H1 (cell line): ENCODE measurements around the gene CLINT1. TPM values are rescaled to one million over a fixed set of nuclear protein-coding genes. Genes with fewer than 3 reads are reported as not detected.

ENCODE experiments used
- CTCF ChIA-PET: fragments of 300-600 bp; sonication (Branson Sonifier 250); formaldehyde crosslinking; loops from one replicate; lab custom pipeline; 2021; ENCODE audit not compliant: partially characterized antibody; lab: Charles Lee
- POLR2A ChIA-PET: fragments of 300-600 bp; sonication (Branson Sonifier 250); formaldehyde crosslinking; loops from one replicate; lab custom pipeline; 2021; ENCODE audit warnings: inconsistent platforms; ENCODE audit not compliant: partially characterized antibody; lab: Charles Lee
- DNase-seq, 2 experiments: peaks; one replicate each; pipeline versions ENCODE4 v3.0.0 to v3.0.0-alpha.2; 2010 to 2022; ENCODE audit warnings: low spot score in 2 of 2, low read depth in 1 of 2, mixed read lengths in 1 of 2
- FAIRE-seq: peaks from 2 replicates; lab custom pipeline; 2011; peaks lifted over from hg19 to GRCh38; lab: Jason Lieb, UNC
- H2AFZ ChIP-seq: 2 replicates; pipeline ENCODE4 v1.8.1; 2012; ENCODE audit warnings: low read length, inconsistent platforms
- H2AK5ac ChIP-seq: 2 replicates; pipeline ENCODE4 v1.6.1; 2013; ENCODE audit warnings: low read depth, low read length
- H2BK120ac ChIP-seq: replicated peaks from 2 replicates; pipeline ENCODE3; 2013; ENCODE audit warnings: low read depth, low read length, inconsistent platforms
- H2BK12ac ChIP-seq: 2 replicates; pipeline ENCODE4 v1.6.1; 2013; ENCODE audit warnings: low read depth, low read length
- H2BK15ac ChIP-seq: 2 replicates; pipeline ENCODE4 v1.6.1; 2013; ENCODE audit warnings: low read length
- H2BK20ac ChIP-seq: 2 replicates; pipeline ENCODE4 v1.6.1; 2013; ENCODE audit warnings: low read length
- H2BK5ac ChIP-seq: 2 replicates; pipeline ENCODE4 v1.6.1; 2013; ENCODE audit warnings: low read depth, low read length
- H3K14ac ChIP-seq: 2 replicates; pipeline ENCODE4 v1.6.1; 2013; ENCODE audit warnings: inconsistent platforms; ENCODE audit not compliant: insufficient read length
- H3K18ac ChIP-seq: 2 replicates; pipeline ENCODE4 v1.6.1; 2013; ENCODE audit warnings: low read length; ENCODE audit errors: extremely low read depth
- H3K23ac ChIP-seq: 2 replicates; pipeline ENCODE4 v1.6.1; 2013; ENCODE audit warnings: inconsistent platforms; ENCODE audit not compliant: insufficient read length
- H3K23me2 ChIP-seq: 2 replicates; pipeline ENCODE4 v1.6.1; 2013; ENCODE audit warnings: low read depth, low read length
- H3K27ac ChIP-seq: 2 replicates; pipeline ENCODE4 v1.6.1; 2011; ENCODE audit warnings: low read depth, low read length, inconsistent platforms
- H3K27me3 ChIP-seq, 4 experiments: replicated peaks in 1 of 4; 1 replicate in 1 of 4; 2 replicates in 3 of 4; pipeline versions ENCODE4 v1.6.1 to v1.8.1; 2011 to 2013; ENCODE audit warnings: low read length in 3 of 4, mild to moderate bottlenecking in 3 of 4, inconsistent platforms in 2 of 4, mixed read lengths in 2 of 4, moderate library complexity in 1 of 4; ENCODE audit not compliant: control insufficient read depth in 3 of 4, insufficient read depth in 3 of 4; ENCODE audit errors: extremely low read depth in 1 of 4
- H3K36me3 ChIP-seq, 4 experiments: 2 replicates each; pipeline versions ENCODE4 v1.6.1 to v1.8.1; 2011 to 2013; ENCODE audit warnings: mild to moderate bottlenecking in 4 of 4, low read length in 3 of 4, moderate library complexity in 2 of 4, control low read depth in 1 of 4, inconsistent platforms in 1 of 4; ENCODE audit not compliant: insufficient read depth in 4 of 4, control insufficient read depth in 2 of 4
- H3K4ac ChIP-seq: replicated peaks from 2 replicates; pipeline ENCODE3; 2013; ENCODE audit warnings: low read length, low read depth, mixed read lengths, inconsistent platforms; ENCODE audit not compliant: insufficient read length
- H3K4me1 ChIP-seq, 4 experiments: replicated peaks in 1 of 4; 1 replicate in 1 of 4; 2 replicates in 3 of 4; pipeline versions ENCODE4 v1.6.1 to v1.8.1; 2011 to 2013; ENCODE audit warnings: low read length in 3 of 4, inconsistent platforms in 2 of 4, mixed read lengths in 1 of 4; ENCODE audit not compliant: insufficient read depth in 4 of 4, control insufficient read depth in 3 of 4
- H3K4me2 ChIP-seq, 2 experiments: 2 replicates each; pipeline versions ENCODE4 v1.6.1 to v1.8.1; 2011 to 2013; ENCODE audit warnings: low read depth in 2 of 2, low read length in 2 of 2, control low read depth in 1 of 2, inconsistent platforms in 1 of 2, mild to moderate bottlenecking in 1 of 2; ENCODE audit not compliant: insufficient read depth in 1 of 2
- H3K4me3 ChIP-seq, 4 experiments: fragments of 200-600, 300-600 bp in 1 of 4; sonication (generic), shearing (Covaris generic), sonication (Bioruptor Twin) in 1 of 4; 2 replicates each; pipeline versions ENCODE4 v1.5.1 to v1.8.1; 2011 to 2016; ENCODE audit warnings: low read length in 4 of 4, low read depth in 3 of 4, control low read depth in 2 of 4, inconsistent platforms in 2 of 4, mild to moderate bottlenecking in 2 of 4, mixed read lengths in 1 of 4, moderate library complexity in 1 of 4; ENCODE audit not compliant: insufficient read depth in 2 of 4; ENCODE audit errors: extremely low read depth in 1 of 4
- H3K56ac ChIP-seq: replicated peaks from 2 replicates; pipeline ENCODE3; 2013; ENCODE audit warnings: low read depth, mild to moderate bottlenecking, mixed read lengths, low read length, inconsistent platforms; ENCODE audit not compliant: insufficient read length
- H3K79me1 ChIP-seq: 2 replicates; pipeline ENCODE4 v1.6.1; 2013; ENCODE audit warnings: low read depth, low read length, control low read depth
- H3K79me2 ChIP-seq, 2 experiments: 2 replicates each; pipeline versions ENCODE4 v1.6.1 to v1.8.1; 2012 to 2013; ENCODE audit warnings: low read length in 2 of 2, mild to moderate bottlenecking in 2 of 2, inconsistent platforms in 1 of 2; ENCODE audit not compliant: insufficient read depth in 2 of 2, control insufficient read depth in 1 of 2
- H3K9ac ChIP-seq, 4 experiments: replicated peaks in 1 of 4; 1 replicate in 1 of 4; 2 replicates in 3 of 4; pipeline versions ENCODE4 v1.6.1 to v1.8.1; 2011 to 2013; ENCODE audit warnings: low read depth in 3 of 4, low read length in 3 of 4, control low read depth in 2 of 4, mild to moderate bottlenecking in 2 of 4, moderate library complexity in 2 of 4, inconsistent platforms in 1 of 4; ENCODE audit errors: extremely low read depth in 1 of 4
- H3K9me3 ChIP-seq, 2 experiments: 2 replicates each; pipeline versions ENCODE4 v1.6.1 to v1.8.1; 2012 to 2013; ENCODE audit warnings: mild to moderate bottlenecking in 2 of 2, moderate library complexity in 2 of 2, control low read depth in 1 of 2, inconsistent platforms in 1 of 2, low read depth in 1 of 2, low read length in 1 of 2, mixed read lengths in 1 of 2; ENCODE audit not compliant: insufficient read depth in 2 of 2
- H4K20me1 ChIP-seq, 2 experiments: replicated peaks in 1 of 2; 2 replicates each; pipeline versions ENCODE3 to v1.8.1; 2011 to 2013; ENCODE audit warnings: inconsistent platforms in 2 of 2, low read length in 2 of 2, mild to moderate bottlenecking in 1 of 2; ENCODE audit not compliant: insufficient read depth in 2 of 2, control insufficient read depth in 1 of 2
- H4K5ac ChIP-seq: 2 replicates; pipeline ENCODE4 v1.6.1; 2013; ENCODE audit warnings: low read length, low read depth, mixed read lengths, inconsistent platforms; ENCODE audit not compliant: insufficient read length
- H4K8ac ChIP-seq: 2 replicates; pipeline ENCODE4 v1.8.0; 2013; ENCODE audit warnings: mild to moderate bottlenecking, moderate library complexity, low read length, inconsistent platforms; ENCODE audit not compliant: insufficient read depth; ENCODE audit errors: extremely low read depth
- H4K91ac ChIP-seq: replicated peaks from 2 replicates; pipeline ENCODE3; 2013; ENCODE audit warnings: low read length, mixed read lengths, inconsistent platforms; ENCODE audit not compliant: insufficient read length
- CHD1 ChIP-seq: IDR thresholded peaks from 2 replicates; pipeline ENCODE4 v1.6.1; 2012; ENCODE audit warnings: low read depth, low read length, improper control_type of control experiment
- CTCF ChIP-seq, 3 experiments: IDR thresholded peaks; 1 replicate in 2 of 3; 2 replicates in 1 of 3; pipeline versions ENCODE4 v1.5.1 to v1.6.1; 2011; ENCODE audit warnings: low read length in 3 of 3, mild to moderate bottlenecking in 3 of 3, inconsistent platforms in 2 of 3, low read depth in 1 of 3, moderate library complexity in 1 of 3; ENCODE audit not compliant: insufficient read depth in 1 of 3; ENCODE audit errors: control extremely low read depth in 1 of 3
- POLR2AphosphoS5 ChIP-seq: IDR thresholded peaks from 2 replicates; pipeline ENCODE4 v1.6.1; 2011; ENCODE audit warnings: low read depth, low read length
- RAD21 ChIP-seq, 2 experiments: IDR thresholded peaks in 1 of 2; conservative IDR thresholded peaks in 1 of 2; 2 replicates each; pipeline ENCODE4 v1.6.1; 2011; ENCODE audit warnings: low read depth in 2 of 2, low read length in 2 of 2, improper control_type of control experiment in 1 of 2, inconsistent platforms in 1 of 2, mild to moderate bottlenecking in 1 of 2, moderate library complexity in 1 of 2
- SIN3A ChIP-seq, 2 experiments: IDR thresholded peaks in 1 of 2; conservative IDR thresholded peaks in 1 of 2; 2 replicates each; pipeline ENCODE4 v1.6.1; 2011 to 2012; ENCODE audit warnings: low read length in 2 of 2, improper control_type of control experiment in 1 of 2, low read depth in 1 of 2, mild to moderate bottlenecking in 1 of 2
- TAF1 ChIP-seq: IDR thresholded peaks from 2 replicates; pipeline ENCODE4 v1.6.1; 2011; ENCODE audit warnings: mild to moderate bottlenecking, low read depth, low read length
- WGBS, 2 experiments: shearing (Covaris generic) in 1 of 2; methylation state at CpG; one replicate each; pipeline versions ENCODE4 v1.1.6 to v1.1.7; 2013 to 2015; ENCODE audit warnings: low lambda C conversion rate in 2 of 2, mixed read lengths in 2 of 2, inconsistent platforms in 1 of 2, low coverage in 1 of 2, missing lambda C conversion rate in 1 of 2; ENCODE audit not compliant: insufficient replicate concordance in 2 of 2, insufficient coverage in 1 of 2, insufficient read length in 1 of 2; ENCODE audit errors: extremely low coverage in 1 of 2, missing lambda C conversion rate in 1 of 2; 5-methylcytosine and 5-hydroxymethylcytosine counted together
- polyA plus RNA-seq, 7 experiments: library from polyadenylated mRNA; depleted of rRNA in 3 of 7; stranded (reverse) in 5 of 7; unstranded in 2 of 7; fragments of >200 nt in 5 of 7; fragments of 200-250 nt in 2 of 7; gene quantifications; 1 replicate in 5 of 7; 2 replicates in 1 of 7; 4 replicates in 1 of 7; pipeline versions ENCODE4 v1.2.1 to v1.2.3, GENCODE V29; 2011 to 2013; ENCODE audit warnings: missing spikeins in 2 of 7, mixed read lengths in 2 of 7
- total RNA-seq: library from RNA; stranded (reverse); fragmentation: NEBNext Ultra II Directional; extraction: Animal tissue kit (Norgen Biotek cat#: 25700); gene quantifications from 2 replicates; pipeline ENCODE4 v1.2.1, GENCODE V29; 2021

Gene CLINT1
- total and polyA plus RNA-seq, 2 of the 8 experiments (the other 6 are each of a cell fraction or from before 2014, with no cell fraction given) = 85.9 to 140 TPM

- no peak overlapping the region for H4K91ac ChIP-seq
- H2BK120ac ChIP-seq = no peak overlapping the region
- no peak overlapping the region for H3K9ac ChIP-seq
- no peak overlapping the region for H2BK5ac ChIP-seq
- H3K4ac ChIP-seq = no peak overlapping the region
- no peak overlapping the region for H2BK15ac ChIP-seq
- H4K8ac ChIP-seq = no peak overlapping the region
- no peak overlapping the region for H3K18ac ChIP-seq
- FAIRE-seq (peak; percentile 19), DNase-seq (peak in 1 of 2 experiments; percentile 45)
- no peaks in the 10 kb centered on the region for H3K79me2 ChIP-seq
- no peak overlapping the region for H3K56ac ChIP-seq
- ChIA-PET CTCF (interaction anchor here (0.6 to 4.0 kb wide), 2 partner anchors 72 to 381 kb away, joined by 3 to 57 read pairs; partner anchors contain the start of gene C5orf52), POLR2A (interaction anchor here (0.7 kb wide), 1 partner anchor 349 kb away, joined by 3 read pairs; no protein-coding TSS in a partner anchor)
- H2AFZ ChIP-seq = no peak overlapping the region
- H3K4me1 ChIP-seq = peaks cover 0 to 7% (median 0%) of the 10 kb centered on the region in 4 experiments; a peak in 3 of 7 replicates
- H3K4me2 ChIP-seq = no peak overlapping the region
- TF ChIP-seq POLR2AphosphoS5 = peak; percentile 49; the same call in 1 of the 2 replicates
- TF ChIP-seq CTCF (IDR thresholded peaks at IDR 0.05; ENCODE audit: control extremely low read depth in 1 of 3, insufficient read depth in 1 of 3, low read depth in 1 of 3, low read length in 3 of 3) = peak; percentile 70 to 78 (median 72)
- no peak for TF ChIP-seq TAF1
- TF ChIP-seq CHD1 = no peak
- 0 out of 4 replicates have a peak, but pooled peaks of 1 of the 2 experiments have one; percentile 29 for TF ChIP-seq SIN3A (conservative IDR thresholded peaks at IDR 0.05 in 1 of 2, IDR thresholded peaks at IDR 0.05 in 1 of 2; ENCODE audit: low read depth in 1 of 2, low read length in 2 of 2)
- peak; percentile 61 to 63 for TF ChIP-seq RAD21 (IDR thresholded peaks at IDR 0.05 in 1 of 2, conservative IDR thresholded peaks at IDR 0.05 in 1 of 2; ENCODE audit: low read depth in 2 of 2, low read length in 2 of 2)
- no peak overlapping the region for H3K14ac ChIP-seq
- H3K9me3 ChIP-seq = 0 out of 4 replicates have a peak, but pooled peaks cover 0 to 2% of the 10 kb centered on the region in 2 experiments
- no peak overlapping the region for H3K23ac ChIP-seq
- no peak overlapping the region for H2BK20ac ChIP-seq
- H3K36me3 ChIP-seq = peaks cover 3 to 28% (median 15%) of the 10 kb centered on the region in 4 experiments; a peak in 6 of 8 replicates
- H2BK12ac ChIP-seq = no peak overlapping the region
- no peaks in the 10 kb centered on the region for H3K79me1 ChIP-seq
- no peak overlapping the region for H4K5ac ChIP-seq
- no peak overlapping the region for H3K27ac ChIP-seq
- H3K23me2 ChIP-seq = peaks cover 6% of the 10 kb centered on the region; the same call in 1 of the 2 replicates
- H3K27me3 ChIP-seq = peaks cover 0 to 11% (median 7%) of the 10 kb centered on the region in 4 experiments; a peak in 5 of 7 replicates
- H3K4me3 ChIP-seq = no peak overlapping the region
- WGBS, 2 experiments = 42% methylated on average over 3 of the region's 3 CpGs; no CpG with 5 or more reads in 1 of the 2 experiments
- peaks cover 0 to 3% of the 10 kb centered on the region in 2 experiments for H4K20me1 ChIP-seq
- no peak overlapping the region for H2AK5ac ChIP-seq
Observed at GRCh38 chr5:157740229-157740610, 118.7 kb downstream of the CLINT1 start.
